GM12878 (cell line): Measurements from ENCODE around the gene LARP7. TPM values are rescaled to one million over a fixed set of nuclear protein-coding genes. Genes with fewer than 3 reads are reported as not detected.

Experiments used
- ATF7 ChIP-seq: fragments of 450-650 bp; IDR thresholded peaks from 2 replicates; pipeline ENCODE4 v1.6.1; 2016; ENCODE audit warnings: low read depth, mild to moderate bottlenecking
- BHLHE40 ChIP-seq, 2 experiments: fragments of 450-650 bp in 1 of 2; IDR thresholded peaks; 2 replicates each; pipeline ENCODE4 v1.6.1; 2011 to 2017; ENCODE audit warnings: low read depth in 2 of 2, borderline replicate concordance in 1 of 2, improper control_type of control experiment in 1 of 2, low read length in 1 of 2, mild to moderate bottlenecking in 1 of 2
- GABPA ChIP-seq: IDR thresholded peaks from 2 replicates; pipeline ENCODE4 v1.6.1; 2014; ENCODE audit warnings: antibody characterized with exemption, low read depth, mild to moderate bottlenecking, inconsistent platforms
- IKZF1 ChIP-seq: fragments of 450-650 bp; conservative IDR thresholded peaks from 2 replicates; pipeline ENCODE4 v1.6.1; 2017; ENCODE audit warnings: antibody characterized with exemption, mild to moderate bottlenecking
- KAT2A ChIP-seq: conservative IDR thresholded peaks from 2 replicates; pipeline ENCODE4 v1.6.1; 2011; ENCODE audit warnings: low read depth, low read length; ENCODE audit not compliant: control insufficient read depth
- NFIC ChIP-seq: IDR thresholded peaks from 2 replicates; pipeline ENCODE4 v1.6.1; 2012; ENCODE audit warnings: low read depth, mild to moderate bottlenecking, inconsistent platforms, low read length, moderate library complexity
- RBBP5 ChIP-seq: fragments of 200-600 bp; sonication (generic); conservative IDR thresholded peaks from 2 replicates; pipeline ENCODE4 v1.6.1; 2016
- SIX5 ChIP-seq: IDR thresholded peaks from 2 replicates; pipeline ENCODE4 v1.6.1; 2011; ENCODE audit warnings: mild to moderate bottlenecking, low read depth, low read length, moderate library complexity; ENCODE audit not compliant: severe bottlenecking
- polyA plus RNA-seq, 11 experiments: library from polyadenylated mRNA; depleted of rRNA in 4 of 11; unstranded in 6 of 11; stranded (reverse) in 5 of 11; fragments of >200 nt; fragmentation: Nextera tagmentation in 4 of 11; fragmentation: Illumina TruSeq in 1 of 11; extraction: Ambion mirVana in 4 of 11; extraction: Trizol in 1 of 11; gene quantifications; 1 replicate in 1 of 11; 2 replicates in 10 of 11; pipeline versions ENCODE4 v1.2.1 to v1.2.3, GENCODE V29; 2011 to 2016; ENCODE audit warnings: inconsistent platforms in 2 of 11, missing spikeins in 2 of 11, low read depth in 1 of 11
- total RNA-seq, 4 experiments: library from RNA; depleted of rRNA in 3 of 4; stranded (reverse); fragments of >200 nt in 3 of 4; fragmentation: Illumina TruSeq in 1 of 4; extraction: Trizol in 1 of 4; gene quantifications; 2 replicates each; pipeline versions ENCODE4 v1.2.1 to v1.2.3, GENCODE V29; 2013 to 2021
- TF ChIP-seq, protein P1 (sequence below): fragments of 450-650 bp; IDR thresholded peaks from 2 replicates; pipeline ENCODE4 v1.6.1; 2017; ENCODE audit warnings: borderline replicate concordance
- TF ChIP-seq, protein P2 (sequence below): IDR thresholded peaks from 2 replicates; pipeline ENCODE4 v1.6.1; 2011; ENCODE audit warnings: low read depth, mild to moderate bottlenecking, low read length, moderate library complexity, borderline replicate concordance; ENCODE audit errors: extremely low read depth
- TF ChIP-seq, protein P3 (sequence below): fragments of 450-650 bp; IDR thresholded peaks from 2 replicates; pipeline ENCODE4 v1.6.1; 2017; ENCODE audit warnings: mild to moderate bottlenecking, moderate library complexity
- TF ChIP-seq, protein P4 (sequence below): fragments of 450-650 bp; IDR thresholded peaks from 2 replicates; pipeline ENCODE4 v1.6.1; 2017; ENCODE audit warnings: low read depth, mild to moderate bottlenecking, moderate library complexity
- TF ChIP-seq, protein P5 (sequence below): IDR thresholded peaks from 2 replicates; pipeline ENCODE4 v1.6.1; 2011; ENCODE audit warnings: borderline replicate concordance, low read depth, mild to moderate bottlenecking, moderate library complexity, low read length; ENCODE audit not compliant: insufficient read depth, poor library complexity, severe bottlenecking
- TF ChIP-seq, protein P6 (sequence below): fragments of 450-650 bp; formaldehyde crosslinking; IDR thresholded peaks from 2 replicates; pipeline ENCODE4 v1.5.0; 2022; ENCODE audit warnings: mild to moderate bottlenecking, missing genetic modification characterization

LARP7 gene
- total and polyA plus RNA-seq, 10 of the 15 experiments (the other 5 are each of a cell fraction or from before 2014, with no cell fraction given) = 27.8 to 107 (median 61.8) TPM

DNA sequence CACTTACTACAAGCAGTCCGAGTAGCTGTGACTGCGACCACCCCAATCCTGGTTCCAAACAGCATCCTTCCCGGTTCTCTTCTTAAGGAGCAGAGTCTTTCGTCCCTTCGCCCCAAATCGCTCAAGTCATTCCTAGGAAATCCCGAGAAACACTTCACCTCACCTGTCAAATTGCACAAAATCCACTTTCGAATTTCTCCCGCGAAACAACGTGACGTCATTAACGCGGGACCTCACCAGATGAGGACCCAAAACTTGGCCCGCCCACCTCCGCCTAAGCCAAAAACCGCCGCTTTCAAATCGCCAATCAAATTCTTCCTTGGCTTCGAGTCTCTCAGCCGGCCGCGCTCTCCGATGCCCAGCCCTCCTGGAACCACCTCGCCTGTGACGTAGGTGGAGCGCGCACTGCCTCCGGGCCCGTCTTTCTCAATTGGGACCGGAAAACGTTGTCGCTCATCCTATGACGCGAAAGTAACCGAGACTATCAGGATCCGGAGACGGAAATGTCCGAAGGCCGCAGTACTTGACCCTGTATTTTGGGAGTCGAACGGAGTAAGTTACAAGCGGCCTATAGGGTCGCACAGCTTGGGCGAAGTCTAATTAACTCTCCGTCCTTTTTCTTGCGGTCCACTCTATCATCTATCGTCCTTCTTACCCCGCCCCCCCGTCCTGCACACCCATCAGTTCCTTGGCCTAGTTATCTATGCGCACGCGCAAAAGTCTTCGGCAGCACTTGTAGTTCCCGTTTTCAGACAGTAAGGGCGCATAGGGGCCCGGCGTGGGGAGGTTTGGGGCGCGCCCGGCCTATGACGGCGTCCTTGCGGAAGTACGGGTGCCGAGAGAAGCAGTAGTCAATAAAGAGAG lies at the start of gene LARP7, which contains the start of gene ZGRF1 (continued):
- TF ChIP-seq, protein P1, sequence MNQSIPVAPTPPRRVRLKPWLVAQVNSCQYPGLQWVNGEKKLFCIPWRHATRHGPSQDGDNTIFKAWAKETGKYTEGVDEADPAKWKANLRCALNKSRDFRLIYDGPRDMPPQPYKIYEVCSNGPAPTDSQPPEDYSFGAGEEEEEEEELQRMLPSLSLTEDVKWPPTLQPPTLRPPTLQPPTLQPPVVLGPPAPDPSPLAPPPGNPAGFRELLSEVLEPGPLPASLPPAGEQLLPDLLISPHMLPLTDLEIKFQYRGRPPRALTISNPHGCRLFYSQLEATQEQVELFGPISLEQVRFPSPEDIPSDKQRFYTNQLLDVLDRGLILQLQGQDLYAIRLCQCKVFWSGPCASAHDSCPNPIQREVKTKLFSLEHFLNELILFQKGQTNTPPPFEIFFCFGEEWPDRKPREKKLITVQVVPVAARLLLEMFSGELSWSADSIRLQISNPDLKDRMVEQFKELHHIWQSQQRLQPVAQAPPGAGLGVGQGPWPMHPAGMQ = peak; percentile 33; the same call in 1 of the 2 replicates
- TF ChIP-seq ATF7 (peak; percentile 100), RBBP5 (peak; percentile 77; the same call in 1 of the 2 replicates), IKZF1 (peak; percentile 71), KAT2A (no peak), GABPA (peak; percentile 89), NFIC (peak; percentile 65), BHLHE40 (IDR thresholded peaks at IDR 0.05; ENCODE audit: borderline replicate concordance in 1 of 2, low read depth in 2 of 2, low read length in 1 of 2) (peak; percentile 38 to 52; a peak in 2 of 4 replicates), SIX5 (peak; percentile 29)
- TF ChIP-seq, protein P2, sequence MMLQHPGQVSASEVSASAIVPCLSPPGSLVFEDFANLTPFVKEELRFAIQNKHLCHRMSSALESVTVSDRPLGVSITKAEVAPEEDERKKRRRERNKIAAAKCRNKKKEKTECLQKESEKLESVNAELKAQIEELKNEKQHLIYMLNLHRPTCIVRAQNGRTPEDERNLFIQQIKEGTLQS = peak; percentile 39; the same call in 1 of the 2 replicates
- TF ChIP-seq, protein P3, sequence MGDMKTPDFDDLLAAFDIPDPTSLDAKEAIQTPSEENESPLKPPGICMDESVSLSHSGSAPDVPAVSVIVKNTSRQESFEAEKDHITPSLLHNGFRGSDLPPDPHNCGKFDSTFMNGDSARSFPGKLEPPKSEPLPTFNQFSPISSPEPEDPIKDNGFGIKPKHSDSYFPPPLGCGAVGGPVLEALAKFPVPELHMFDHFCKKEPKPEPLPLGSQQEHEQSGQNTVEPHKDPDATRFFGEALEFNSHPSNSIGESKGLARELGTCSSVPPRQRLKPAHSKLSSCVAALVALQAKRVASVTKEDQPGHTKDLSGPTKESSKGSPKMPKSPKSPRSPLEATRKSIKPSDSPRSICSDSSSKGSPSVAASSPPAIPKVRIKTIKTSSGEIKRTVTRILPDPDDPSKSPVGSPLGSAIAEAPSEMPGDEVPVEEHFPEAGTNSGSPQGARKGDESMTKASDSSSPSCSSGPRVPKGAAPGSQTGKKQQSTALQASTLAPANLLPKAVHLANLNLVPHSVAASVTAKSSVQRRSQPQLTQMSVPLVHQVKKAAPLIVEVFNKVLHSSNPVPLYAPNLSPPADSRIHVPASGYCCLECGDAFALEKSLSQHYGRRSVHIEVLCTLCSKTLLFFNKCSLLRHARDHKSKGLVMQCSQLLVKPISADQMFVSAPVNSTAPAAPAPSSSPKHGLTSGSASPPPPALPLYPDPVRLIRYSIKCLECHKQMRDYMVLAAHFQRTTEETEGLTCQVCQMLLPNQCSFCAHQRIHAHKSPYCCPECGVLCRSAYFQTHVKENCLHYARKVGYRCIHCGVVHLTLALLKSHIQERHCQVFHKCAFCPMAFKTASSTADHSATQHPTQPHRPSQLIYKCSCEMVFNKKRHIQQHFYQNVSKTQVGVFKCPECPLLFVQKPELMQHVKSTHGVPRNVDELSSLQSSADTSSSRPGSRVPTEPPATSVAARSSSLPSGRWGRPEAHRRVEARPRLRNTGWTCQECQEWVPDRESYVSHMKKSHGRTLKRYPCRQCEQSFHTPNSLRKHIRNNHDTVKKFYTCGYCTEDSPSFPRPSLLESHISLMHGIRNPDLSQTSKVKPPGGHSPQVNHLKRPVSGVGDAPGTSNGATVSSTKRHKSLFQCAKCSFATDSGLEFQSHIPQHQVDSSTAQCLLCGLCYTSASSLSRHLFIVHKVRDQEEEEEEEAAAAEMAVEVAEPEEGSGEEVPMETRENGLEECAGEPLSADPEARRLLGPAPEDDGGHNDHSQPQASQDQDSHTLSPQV = no peak
- TF ChIP-seq, protein P4, sequence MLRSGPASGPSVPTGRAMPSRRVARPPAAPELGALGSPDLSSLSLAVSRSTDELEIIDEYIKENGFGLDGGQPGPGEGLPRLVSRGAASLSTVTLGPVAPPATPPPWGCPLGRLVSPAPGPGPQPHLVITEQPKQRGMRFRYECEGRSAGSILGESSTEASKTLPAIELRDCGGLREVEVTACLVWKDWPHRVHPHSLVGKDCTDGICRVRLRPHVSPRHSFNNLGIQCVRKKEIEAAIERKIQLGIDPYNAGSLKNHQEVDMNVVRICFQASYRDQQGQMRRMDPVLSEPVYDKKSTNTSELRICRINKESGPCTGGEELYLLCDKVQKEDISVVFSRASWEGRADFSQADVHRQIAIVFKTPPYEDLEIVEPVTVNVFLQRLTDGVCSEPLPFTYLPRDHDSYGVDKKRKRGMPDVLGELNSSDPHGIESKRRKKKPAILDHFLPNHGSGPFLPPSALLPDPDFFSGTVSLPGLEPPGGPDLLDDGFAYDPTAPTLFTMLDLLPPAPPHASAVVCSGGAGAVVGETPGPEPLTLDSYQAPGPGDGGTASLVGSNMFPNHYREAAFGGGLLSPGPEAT = peak; percentile 98
- TF ChIP-seq, protein P5, sequence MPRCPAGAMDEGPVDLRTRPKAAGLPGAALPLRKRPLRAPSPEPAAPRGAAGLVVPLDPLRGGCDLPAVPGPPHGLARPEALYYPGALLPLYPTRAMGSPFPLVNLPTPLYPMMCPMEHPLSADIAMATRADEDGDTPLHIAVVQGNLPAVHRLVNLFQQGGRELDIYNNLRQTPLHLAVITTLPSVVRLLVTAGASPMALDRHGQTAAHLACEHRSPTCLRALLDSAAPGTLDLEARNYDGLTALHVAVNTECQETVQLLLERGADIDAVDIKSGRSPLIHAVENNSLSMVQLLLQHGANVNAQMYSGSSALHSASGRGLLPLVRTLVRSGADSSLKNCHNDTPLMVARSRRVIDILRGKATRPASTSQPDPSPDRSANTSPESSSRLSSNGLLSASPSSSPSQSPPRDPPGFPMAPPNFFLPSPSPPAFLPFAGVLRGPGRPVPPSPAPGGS = peak; percentile 12
- TF ChIP-seq, protein P6, sequence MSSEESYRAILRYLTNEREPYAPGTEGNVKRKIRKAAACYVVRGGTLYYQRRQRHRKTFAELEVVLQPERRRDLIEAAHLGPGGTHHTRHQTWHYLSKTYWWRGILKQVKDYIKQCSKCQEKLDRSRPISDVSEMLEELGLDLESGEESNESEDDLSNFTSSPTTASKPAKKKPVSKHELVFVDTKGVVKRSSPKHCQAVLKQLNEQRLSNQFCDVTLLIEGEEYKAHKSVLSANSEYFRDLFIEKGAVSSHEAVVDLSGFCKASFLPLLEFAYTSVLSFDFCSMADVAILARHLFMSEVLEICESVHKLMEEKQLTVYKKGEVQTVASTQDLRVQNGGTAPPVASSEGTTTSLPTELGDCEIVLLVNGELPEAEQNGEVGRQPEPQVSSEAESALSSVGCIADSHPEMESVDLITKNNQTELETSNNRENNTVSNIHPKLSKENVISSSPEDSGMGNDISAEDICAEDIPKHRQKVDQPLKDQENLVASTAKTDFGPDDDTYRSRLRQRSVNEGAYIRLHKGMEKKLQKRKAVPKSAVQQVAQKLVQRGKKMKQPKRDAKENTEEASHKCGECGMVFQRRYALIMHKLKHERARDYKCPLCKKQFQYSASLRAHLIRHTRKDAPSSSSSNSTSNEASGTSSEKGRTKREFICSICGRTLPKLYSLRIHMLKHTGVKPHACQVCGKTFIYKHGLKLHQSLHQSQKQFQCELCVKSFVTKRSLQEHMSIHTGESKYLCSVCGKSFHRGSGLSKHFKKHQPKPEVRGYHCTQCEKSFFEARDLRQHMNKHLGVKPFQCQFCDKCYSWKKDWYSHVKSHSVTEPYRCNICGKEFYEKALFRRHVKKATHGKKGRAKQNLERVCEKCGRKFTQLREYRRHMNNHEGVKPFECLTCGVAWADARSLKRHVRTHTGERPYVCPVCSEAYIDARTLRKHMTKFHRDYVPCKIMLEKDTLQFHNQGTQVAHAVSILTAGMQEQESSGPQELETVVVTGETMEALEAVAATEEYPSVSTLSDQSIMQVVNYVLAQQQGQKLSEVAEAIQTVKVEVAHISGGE (CRISPR knock-in tag) = no peak
